Measurements from ENCODE around the gene A1BG.

GRCh38 chr19:58311345-58311865 is 41.9 kb downstream of the A1BG start:
- TF ChIP-seq, protein P1, sequence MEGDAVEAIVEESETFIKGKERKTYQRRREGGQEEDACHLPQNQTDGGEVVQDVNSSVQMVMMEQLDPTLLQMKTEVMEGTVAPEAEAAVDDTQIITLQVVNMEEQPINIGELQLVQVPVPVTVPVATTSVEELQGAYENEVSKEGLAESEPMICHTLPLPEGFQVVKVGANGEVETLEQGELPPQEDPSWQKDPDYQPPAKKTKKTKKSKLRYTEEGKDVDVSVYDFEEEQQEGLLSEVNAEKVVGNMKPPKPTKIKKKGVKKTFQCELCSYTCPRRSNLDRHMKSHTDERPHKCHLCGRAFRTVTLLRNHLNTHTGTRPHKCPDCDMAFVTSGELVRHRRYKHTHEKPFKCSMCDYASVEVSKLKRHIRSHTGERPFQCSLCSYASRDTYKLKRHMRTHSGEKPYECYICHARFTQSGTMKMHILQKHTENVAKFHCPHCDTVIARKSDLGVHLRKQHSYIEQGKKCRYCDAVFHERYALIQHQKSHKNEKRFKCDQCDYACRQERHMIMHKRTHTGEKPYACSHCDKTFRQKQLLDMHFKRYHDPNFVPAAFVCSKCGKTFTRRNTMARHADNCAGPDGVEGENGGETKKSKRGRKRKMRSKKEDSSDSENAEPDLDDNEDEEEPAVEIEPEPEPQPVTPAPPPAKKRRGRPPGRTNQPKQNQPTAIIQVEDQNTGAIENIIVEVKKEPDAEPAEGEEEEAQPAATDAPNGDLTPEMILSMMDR (IDR thresholded peaks at IDR 0.05), result no peak
- TF ChIP-seq ZFX (IDR thresholded peaks at IDR 0.05; ENCODE audit: borderline replicate concordance), result no peak
